CD4-positive, alpha-beta T cell (primary cell): Measurements from ENCODE around the gene SNRPF. TPM values are rescaled to one million over a fixed set of nuclear protein-coding genes. Genes with fewer than 3 reads are reported as not detected.
"Not testable (repeated sequence)": the region's sequence is repeated elsewhere in the genome, so short reads cannot be mapped to it uniquely, and the experiment has no call there.

Experiments
- ATAC-seq: fragments of 200-7000 bp; cut with Tn5 transposase; one replicate; pipeline ENCODE4 v1.10.0; 2022; ENCODE audit warnings: mild to moderate bottlenecking; ENCODE audit not compliant: poor library complexity
- CTCF ChIA-PET: fragments of 350-600 bp; sonication (Branson Sonifier 250); formaldehyde crosslinking; loops from one replicate; lab custom pipeline; 2021; ENCODE audit warnings: antibody characterized with exemption, inconsistent platforms; lab: Charles Lee
- POLR2A ChIA-PET: fragments of 350-600 bp; sonication (Branson Sonifier 250); formaldehyde crosslinking; loops from one replicate; lab custom pipeline; 2021; ENCODE audit warnings: antibody characterized with exemption, inconsistent platforms; lab: Charles Lee
- DNase-seq, 14 experiments: peaks; one replicate each; pipeline ENCODE4 v3.0.0-alpha.2; 2013 to 2020; ENCODE audit warnings: mixed read lengths in 2 of 14
- H3K27ac ChIP-seq, 2 donors: one replicate each; pipeline versions ENCODE4 v1.5.1 to v1.7.0; 2013; ENCODE audit warnings: low read length in 2 of 2, low read depth in 1 of 2, mild to moderate bottlenecking in 1 of 2
- H3K27me3 ChIP-seq, 2 experiments: 1 replicate in 1 of 2; 2 replicates in 1 of 2; pipeline versions ENCODE4 v1.6.1 to v1.7.0; 2013; ENCODE audit warnings: low read length in 2 of 2, control low read depth in 1 of 2, mild to moderate bottlenecking in 1 of 2, moderate library complexity in 1 of 2; ENCODE audit not compliant: insufficient read depth in 2 of 2, control insufficient read depth in 1 of 2
- H3K36me3 ChIP-seq: one replicate; pipeline ENCODE4 v1.6.1; 2013; ENCODE audit warnings: low read length, control low read depth; ENCODE audit not compliant: insufficient read depth
- H3K4me1 ChIP-seq: one replicate; pipeline ENCODE4 v1.6.1; 2013; ENCODE audit warnings: low read length, control low read depth; ENCODE audit not compliant: insufficient read depth
- H3K4me3 ChIP-seq: one replicate; pipeline ENCODE4 v1.5.1; 2013; ENCODE audit warnings: mild to moderate bottlenecking, low read length, moderate library complexity
- H3K9me3 ChIP-seq, 2 experiments: 1 replicate in 1 of 2; 2 replicates in 1 of 2; pipeline versions ENCODE4 v1.6.1 to v1.7.0; 2013; ENCODE audit warnings: low read length in 2 of 2, mild to moderate bottlenecking in 2 of 2, control low read depth in 1 of 2, moderate library complexity in 1 of 2; ENCODE audit not compliant: control insufficient read depth in 1 of 2, insufficient read depth in 1 of 2
- H3K27ac Mint-ChIP-seq: one replicate; pipeline ENCODE4 v1.8.0; 2020; ENCODE audit warnings: mixed read lengths
- H3K27me3 Mint-ChIP-seq: one replicate; pipeline ENCODE4 v1.8.0; 2021; ENCODE audit warnings: mixed read lengths
- H3K36me3 Mint-ChIP-seq: one replicate; pipeline ENCODE4 v1.8.0; 2021; ENCODE audit warnings: low read depth, mixed read lengths
- H3K4me1 Mint-ChIP-seq: one replicate; pipeline ENCODE4 v1.8.0; 2021; ENCODE audit warnings: low read depth, mixed read lengths
- H3K4me3 Mint-ChIP-seq: one replicate; pipeline ENCODE4 v1.8.0; 2020; ENCODE audit warnings: mild to moderate bottlenecking, mixed read lengths
- H3K9me3 Mint-ChIP-seq: one replicate; pipeline ENCODE4 v1.8.0; 2020; ENCODE audit warnings: mixed read lengths
- intact Hi-C, 2 experiments: fragments of 100-400 bp; cut with DNase I in 1 of 2; cut with micrococcal nuclease in 1 of 2; formaldehyde crosslinking; loops; one replicate each; pipeline versions ENCODE4 v1.15.1 to v1.9.0; 2023 to 2025; cut with DNase I, micrococcal nuclease
- total RNA-seq, 174 experiments: library from RNA in 2 of 174; stranded (reverse) in 2 of 174; gene quantifications; one replicate each; pipeline ENCODE4 v1.2.3 and lab custom pipeline; 2021 to 2026
- TF ChIP-seq, protein P1 (sequence below): fragments of 200-600 bp; IDR thresholded peaks from one replicate; pipeline ENCODE4 v1.8.0; 2022; ENCODE audit warnings: antibody characterized with exemption, mild to moderate bottlenecking

The SNRPF gene
- total RNA-seq, 2 experiments from 2014 or later: 40.9 to 44.0 TPM

DNA sequence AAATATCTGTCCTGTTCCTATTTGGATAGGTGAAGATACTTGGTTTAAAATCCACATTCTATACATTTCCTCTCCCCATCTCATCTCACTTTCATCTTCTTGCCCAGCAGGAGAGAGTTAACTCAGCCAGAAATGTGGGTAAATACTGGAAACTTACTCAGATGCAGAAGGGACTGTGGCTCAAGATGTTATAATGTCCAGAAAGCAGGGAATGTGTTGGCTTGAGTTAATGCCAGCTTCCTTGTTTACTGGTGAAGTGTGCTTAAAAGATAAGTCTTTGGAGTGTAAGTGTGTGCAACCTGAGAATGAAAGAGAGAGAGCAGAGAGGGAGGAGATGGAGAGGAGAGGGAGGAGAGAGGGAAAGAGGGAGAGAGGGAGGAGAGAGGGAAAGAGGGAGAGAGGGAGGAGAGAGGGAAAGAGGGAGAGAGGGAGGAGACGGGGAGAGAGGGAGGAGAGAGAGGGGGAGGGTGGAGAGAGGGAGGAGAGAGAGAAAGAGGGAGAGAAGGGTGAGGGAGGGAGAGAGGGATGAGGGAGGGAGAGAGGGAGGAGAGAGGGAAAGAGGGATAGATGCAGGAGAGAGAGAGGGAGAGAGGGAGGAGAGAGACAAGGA lies 22.0 kb upstream of the SNRPF start:
- Mint-ChIP-seq H3K27ac (no peak overlapping the region), H3K4me1 (peaks cover 6% of the 10 kb centered on the region), H3K4me3 (no peak overlapping the region), H3K36me3 (no peaks in the 10 kb centered on the region), H3K9me3 (no peaks in the 10 kb centered on the region), H3K27me3 (peaks cover 35% of the 10 kb centered on the region)
- POLR2A ChIA-PET: no interaction called here
- H3K4me1 ChIP-seq: peaks cover 6% of the 10 kb centered on the region
- DNase-seq (no peak), ATAC-seq (no peak)
- CTCF ChIA-PET: no interaction called here
- no peaks in the 10 kb centered on the region for H3K36me3 ChIP-seq
- TF ChIP-seq, protein P1, sequence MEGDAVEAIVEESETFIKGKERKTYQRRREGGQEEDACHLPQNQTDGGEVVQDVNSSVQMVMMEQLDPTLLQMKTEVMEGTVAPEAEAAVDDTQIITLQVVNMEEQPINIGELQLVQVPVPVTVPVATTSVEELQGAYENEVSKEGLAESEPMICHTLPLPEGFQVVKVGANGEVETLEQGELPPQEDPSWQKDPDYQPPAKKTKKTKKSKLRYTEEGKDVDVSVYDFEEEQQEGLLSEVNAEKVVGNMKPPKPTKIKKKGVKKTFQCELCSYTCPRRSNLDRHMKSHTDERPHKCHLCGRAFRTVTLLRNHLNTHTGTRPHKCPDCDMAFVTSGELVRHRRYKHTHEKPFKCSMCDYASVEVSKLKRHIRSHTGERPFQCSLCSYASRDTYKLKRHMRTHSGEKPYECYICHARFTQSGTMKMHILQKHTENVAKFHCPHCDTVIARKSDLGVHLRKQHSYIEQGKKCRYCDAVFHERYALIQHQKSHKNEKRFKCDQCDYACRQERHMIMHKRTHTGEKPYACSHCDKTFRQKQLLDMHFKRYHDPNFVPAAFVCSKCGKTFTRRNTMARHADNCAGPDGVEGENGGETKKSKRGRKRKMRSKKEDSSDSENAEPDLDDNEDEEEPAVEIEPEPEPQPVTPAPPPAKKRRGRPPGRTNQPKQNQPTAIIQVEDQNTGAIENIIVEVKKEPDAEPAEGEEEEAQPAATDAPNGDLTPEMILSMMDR: no peak
- intact Hi-C loops: no loop called here
- no peak overlapping the region for H3K4me3 ChIP-seq
- no peaks in the 10 kb centered on the region for H3K9me3 ChIP-seq
- no peak overlapping the region for H3K27ac ChIP-seq
- no peaks in the 10 kb centered on the region for H3K27me3 ChIP-seq

DNA sequence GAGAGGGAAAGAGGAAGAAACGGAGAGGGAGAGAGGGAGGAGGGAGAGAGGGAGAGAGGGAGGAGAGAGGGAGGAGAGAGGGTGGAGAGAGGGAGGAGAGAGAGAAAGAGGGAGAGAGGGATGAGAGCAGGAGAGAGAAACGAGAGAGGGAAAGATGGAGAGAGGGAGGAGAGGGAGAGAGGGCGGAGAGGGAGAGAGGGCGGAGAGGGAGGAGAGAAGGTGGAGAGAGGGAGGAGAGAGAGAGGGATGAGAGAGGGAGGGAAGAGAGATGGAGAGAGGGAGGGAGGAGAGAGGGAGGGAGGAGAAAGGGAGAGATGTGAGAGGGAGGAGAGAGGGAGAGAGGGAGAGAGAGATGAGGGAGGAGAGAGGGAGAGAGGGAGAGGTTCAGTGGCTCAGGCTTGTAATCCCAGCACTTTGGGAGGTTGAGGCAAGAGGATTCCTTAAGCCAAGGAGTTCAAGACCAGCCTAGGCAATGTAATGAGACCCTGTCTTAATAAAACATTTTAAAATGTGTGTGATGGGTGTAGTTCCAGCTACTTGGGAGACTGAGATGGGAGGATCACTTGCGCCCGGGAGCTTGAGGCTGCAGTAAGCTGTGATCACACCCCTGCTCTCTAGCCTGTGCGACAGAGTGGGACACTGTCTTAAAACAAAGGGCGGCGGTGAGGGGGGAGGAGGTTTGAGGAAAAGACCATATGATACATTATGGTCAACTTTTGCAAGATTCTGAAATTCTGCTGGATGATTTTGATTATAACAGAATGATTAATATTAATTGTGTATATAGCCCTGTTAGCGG lies 21.3 kb upstream of the SNRPF start:
- H3K4me3 Mint-ChIP-seq: no peak overlapping the region
- no peak overlapping the region for H3K27ac ChIP-seq
- H3K27ac Mint-ChIP-seq: no peak overlapping the region
- TF ChIP-seq, protein P1: no peak
- H3K27me3 Mint-ChIP-seq: peaks cover 30% of the 10 kb centered on the region
- H3K36me3 ChIP-seq: no peaks in the 10 kb centered on the region
- no peaks in the 10 kb centered on the region for H3K9me3 ChIP-seq
- H3K4me1 Mint-ChIP-seq: peaks cover 6% of the 10 kb centered on the region
- no peaks in the 10 kb centered on the region for H3K9me3 Mint-ChIP-seq
- peaks cover 6% of the 10 kb centered on the region for H3K4me1 ChIP-seq
- intact Hi-C loops: no loop called here
- DNase-seq: no peak
- no peak for ATAC-seq
- H3K27me3 ChIP-seq: no peaks in the 10 kb centered on the region
- ChIA-PET POLR2A (no interaction called here), CTCF (no interaction called here)
- H3K36me3 Mint-ChIP-seq: no peaks in the 10 kb centered on the region
- no peak overlapping the region for H3K4me3 ChIP-seq

DNA sequence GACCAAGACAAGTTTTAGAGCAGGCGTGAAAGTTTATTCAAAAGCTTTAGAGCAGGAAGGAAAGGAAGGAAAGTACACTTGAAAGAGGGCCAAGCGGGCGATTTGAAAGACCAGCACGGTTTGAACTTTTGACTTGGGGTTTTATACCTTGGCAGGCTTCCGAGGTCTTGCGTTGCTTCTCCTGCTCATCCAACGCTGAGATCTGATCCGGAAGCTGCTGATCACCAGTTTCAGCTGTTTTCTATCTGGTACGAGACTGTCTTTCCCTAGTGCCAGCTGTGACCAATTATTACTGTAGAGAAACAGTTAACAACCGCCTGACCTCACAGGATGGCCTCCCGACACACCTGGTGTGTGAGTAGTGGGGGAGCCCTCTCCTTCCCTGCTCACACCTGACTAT lies 20.6 kb upstream of the SNRPF start:
- H3K36me3 ChIP-seq: no peaks in the 10 kb centered on the region
- no peak overlapping the region for H3K4me3 ChIP-seq
- peaks cover 6% of the 10 kb centered on the region for H3K4me1 Mint-ChIP-seq
- H3K9me3 ChIP-seq: no peaks in the 10 kb centered on the region
- TF ChIP-seq, protein P1: no peak
- H3K4me1 ChIP-seq: peaks cover 6% of the 10 kb centered on the region
- no peaks in the 10 kb centered on the region for H3K36me3 Mint-ChIP-seq
- no peak for ATAC-seq
- peak in 1 of 14 experiments; percentile 16 for DNase-seq
- ChIA-PET POLR2A (no interaction called here), CTCF (no interaction called here)
- H3K27me3 ChIP-seq: peaks cover 0 to under 1% of the 10 kb centered on the region in 2 experiments
- no peak overlapping the region for H3K27ac Mint-ChIP-seq
- no peaks in the 10 kb centered on the region for H3K9me3 Mint-ChIP-seq
- intact Hi-C loops: no loop called here
- H3K27me3 Mint-ChIP-seq: peaks cover 33% of the 10 kb centered on the region
- H3K4me3 Mint-ChIP-seq: no peak overlapping the region
- no peak overlapping the region for H3K27ac ChIP-seq

DNA sequence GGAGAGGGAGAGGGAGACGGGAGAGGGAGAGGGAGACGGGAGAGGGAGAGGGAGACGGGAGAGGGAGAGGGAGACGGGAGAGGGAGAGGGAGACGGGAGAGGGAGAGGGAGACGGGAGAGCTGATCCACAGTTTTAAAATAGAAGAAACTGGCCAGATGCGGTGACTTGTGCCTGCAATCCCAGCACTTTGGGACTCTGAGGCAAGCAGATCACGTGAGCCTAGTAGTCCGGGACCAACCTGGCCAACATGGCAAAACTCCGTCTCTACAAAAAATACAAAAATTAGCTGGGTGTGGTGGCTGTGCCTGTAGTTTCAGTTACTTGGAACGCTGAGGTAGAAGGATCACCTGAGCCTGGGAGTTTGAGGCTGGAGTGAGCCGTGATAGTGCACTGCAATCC lies 16.3 kb upstream of the SNRPF start:
- ATAC-seq, DNase-seq, H3K4me1 ChIP-seq, H3K4me3 Mint-ChIP-seq, H3K27ac ChIP-seq, H3K36me3 ChIP-seq, CTCF ChIA-PET, H3K27ac Mint-ChIP-seq, H3K4me3 ChIP-seq, POLR2A ChIA-PET, H3K9me3 ChIP-seq, intact Hi-C loops, H3K4me1 Mint-ChIP-seq, H3K36me3 Mint-ChIP-seq, H3K9me3 Mint-ChIP-seq: not testable (repeated sequence)
- peaks cover 37% of the 10 kb centered on the region for H3K27me3 Mint-ChIP-seq
- H3K27me3 ChIP-seq: peaks cover 8 to 12% of the 10 kb centered on the region in 2 experiments
